Measurements from ENCODE around the gene BPGM. TPM values are rescaled to one million over a fixed set of nuclear protein-coding genes. Genes with fewer than 3 reads are reported as not detected.

The BPGM gene
- total and polyA plus RNA-seq, 9 of the 15 experiments (the other 6 are each of a cell fraction or from before 2014, with no cell fraction given), result 14.1 to 46.1 (median 21.2) TPM

GRCh38 chr7:134646425-134647305 lies at the start of gene BPGM (continued):
- TF ChIP-seq PPARD (CRISPR knock-in tag; IDR thresholded peaks at IDR 0.05) (no peak), ETV6 (IDR thresholded peaks at IDR 0.05; ENCODE audit: borderline replicate concordance in 1 of 2, low read depth in 2 of 2, low read length in 1 of 2) (no peak), ETV6 (CRISPR knock-in tag; IDR thresholded peaks at IDR 0.05; ENCODE audit: borderline replicate concordance) (no peak), ZNF431 (CRISPR knock-in tag; IDR thresholded peaks at IDR 0.05) (no peak), RBBP5 (IDR thresholded peaks at IDR 0.05; ENCODE audit: borderline replicate concordance, insufficient read depth, low read length, poor library complexity, severe bottlenecking) (peak; percentile 76), SETDB1 (IDR thresholded peaks at IDR 0.05; ENCODE audit: low read length) (no peak), ZNF551 (CRISPR knock-in tag; IDR thresholded peaks at IDR 0.05) (no peak), ZNF780A (CRISPR knock-in tag; IDR thresholded peaks at IDR 0.05) (no peak), ZNF140 (CRISPR knock-in tag; IDR thresholded peaks at IDR 0.05) (no peak), SRF (CRISPR knock-in tag; IDR thresholded peaks at IDR 0.05) (peak in 1 of 2 experiments; percentile 47; a peak in 1 of 4 replicates), L3MBTL2 (IDR thresholded peaks at IDR 0.05) (peak; percentile 66; the same call in 1 of the 2 replicates), NCOA4 (IDR thresholded peaks at IDR 0.05; ENCODE audit: partially characterized antibody) (peak; percentile 43), HDAC1 (IDR thresholded peaks at IDR 0.05) (peak in 1 of 2 experiments; percentile 72; a peak in 2 of 4 replicates), CEBPZ (IDR thresholded peaks at IDR 0.05; ENCODE audit: borderline replicate concordance, low read depth, low read length) (peak; percentile 97), FOXK2 (conservative IDR thresholded peaks at IDR 0.05 in 1 of 2, IDR thresholded peaks at IDR 0.05 in 1 of 2; ENCODE audit: low read depth in 2 of 2) (peak; percentile 86 to 87), SPI1 (IDR thresholded peaks at IDR 0.05; ENCODE audit: borderline replicate concordance, low read depth, low read length) (no peak), BRD4 (IDR thresholded peaks at IDR 0.05) (no peak), RFX5 (IDR thresholded peaks at IDR 0.05; ENCODE audit: low read depth, low read length) (peak; percentile 29; the same call in 1 of the 2 replicates)
- TF ChIP-seq, protein P1, sequence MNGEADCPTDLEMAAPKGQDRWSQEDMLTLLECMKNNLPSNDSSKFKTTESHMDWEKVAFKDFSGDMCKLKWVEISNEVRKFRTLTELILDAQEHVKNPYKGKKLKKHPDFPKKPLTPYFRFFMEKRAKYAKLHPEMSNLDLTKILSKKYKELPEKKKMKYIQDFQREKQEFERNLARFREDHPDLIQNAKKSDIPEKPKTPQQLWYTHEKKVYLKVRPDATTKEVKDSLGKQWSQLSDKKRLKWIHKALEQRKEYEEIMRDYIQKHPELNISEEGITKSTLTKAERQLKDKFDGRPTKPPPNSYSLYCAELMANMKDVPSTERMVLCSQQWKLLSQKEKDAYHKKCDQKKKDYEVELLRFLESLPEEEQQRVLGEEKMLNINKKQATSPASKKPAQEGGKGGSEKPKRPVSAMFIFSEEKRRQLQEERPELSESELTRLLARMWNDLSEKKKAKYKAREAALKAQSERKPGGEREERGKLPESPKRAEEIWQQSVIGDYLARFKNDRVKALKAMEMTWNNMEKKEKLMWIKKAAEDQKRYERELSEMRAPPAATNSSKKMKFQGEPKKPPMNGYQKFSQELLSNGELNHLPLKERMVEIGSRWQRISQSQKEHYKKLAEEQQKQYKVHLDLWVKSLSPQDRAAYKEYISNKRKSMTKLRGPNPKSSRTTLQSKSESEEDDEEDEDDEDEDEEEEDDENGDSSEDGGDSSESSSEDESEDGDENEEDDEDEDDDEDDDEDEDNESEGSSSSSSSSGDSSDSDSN (IDR thresholded peaks at IDR 0.05; ENCODE audit: borderline replicate concordance in 1 of 2, low read depth in 2 of 2, low read length in 2 of 2), result peak; percentile 60 to 90; a peak in 3 of 4 replicates
- TF ChIP-seq, protein P2, sequence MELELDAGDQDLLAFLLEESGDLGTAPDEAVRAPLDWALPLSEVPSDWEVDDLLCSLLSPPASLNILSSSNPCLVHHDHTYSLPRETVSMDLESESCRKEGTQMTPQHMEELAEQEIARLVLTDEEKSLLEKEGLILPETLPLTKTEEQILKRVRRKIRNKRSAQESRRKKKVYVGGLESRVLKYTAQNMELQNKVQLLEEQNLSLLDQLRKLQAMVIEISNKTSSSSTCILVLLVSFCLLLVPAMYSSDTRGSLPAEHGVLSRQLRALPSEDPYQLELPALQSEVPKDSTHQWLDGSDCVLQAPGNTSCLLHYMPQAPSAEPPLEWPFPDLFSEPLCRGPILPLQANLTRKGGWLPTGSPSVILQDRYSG (tag; conservative IDR thresholded peaks at IDR 0.05; ENCODE audit: low read depth), result no peak

All from K562 (cell line).